Lower leg skin (tissue), 3 donors: ENCODE data around the gene GRIA1.

Experiments used
- CTCF ChIP-seq, 3 donors: fragments of 450-650 bp; IDR thresholded peaks; one replicate each; pipeline ENCODE4 v1.5.1; 2016; ENCODE audit warnings: antibody characterized with exemption in 3 of 3, mild to moderate bottlenecking in 3 of 3, moderate library complexity in 2 of 3
- POLR2A ChIP-seq, 2 donors: fragments of 450-650 bp; IDR thresholded peaks; one replicate each; pipeline ENCODE4 v1.6.1; 2016 to 2017; ENCODE audit warnings: antibody characterized with exemption in 2 of 2, mild to moderate bottlenecking in 1 of 2, moderate library complexity in 1 of 2

GRCh38 chr5:153617190-153617589, 126.7 kb downstream of the GRIA1 start:
- TF ChIP-seq CTCF (IDR thresholded peaks at IDR 0.05) (no peak), POLR2A (IDR thresholded peaks at IDR 0.05) (no peak)
